Neuronal stem cell (in vitro differentiated cells): ENCODE measurements around the gene CPAMD8.

ENCODE experiments used
- DNase-seq: peaks from one replicate; pipeline ENCODE4 v3.0.0-alpha.2; 2013; ENCODE audit warnings: low spot score
- H2AFZ ChIP-seq: one replicate; pipeline ENCODE4 v1.6.1; 2013; ENCODE audit warnings: mild to moderate bottlenecking, low read length, inconsistent platforms
- H2AK5ac ChIP-seq: 2 replicates; pipeline ENCODE4 v1.6.1; 2013; ENCODE audit warnings: low read depth, mild to moderate bottlenecking, inconsistent platforms, low read length, moderate library complexity, mixed read lengths
- H2BK120ac ChIP-seq: 2 replicates; pipeline ENCODE4 v1.6.1; 2013; ENCODE audit warnings: low read depth, mild to moderate bottlenecking, inconsistent platforms, low read length, moderate library complexity, mixed read lengths
- H2BK12ac ChIP-seq: one replicate; pipeline ENCODE4 v1.6.1; 2013; ENCODE audit warnings: low read length, inconsistent platforms
- H2BK15ac ChIP-seq: 2 replicates; pipeline ENCODE4 v1.6.1; 2013; ENCODE audit warnings: mild to moderate bottlenecking, low read length, inconsistent platforms, mixed read lengths
- H2BK5ac ChIP-seq: one replicate; pipeline ENCODE4 v1.6.1; 2013; ENCODE audit warnings: inconsistent platforms, mild to moderate bottlenecking, low read length, moderate library complexity
- H3K14ac ChIP-seq: one replicate; pipeline ENCODE4 v1.6.1; 2013; ENCODE audit warnings: low read length, inconsistent platforms
- H3K18ac ChIP-seq: 2 replicates; pipeline ENCODE4 v1.6.1; 2013; ENCODE audit warnings: low read length, inconsistent platforms
- H3K23ac ChIP-seq: 2 replicates; pipeline ENCODE4 v1.6.1; 2013; ENCODE audit warnings: low read depth, mild to moderate bottlenecking, mixed read lengths, low read length, inconsistent platforms; ENCODE audit not compliant: poor library complexity
- H3K27ac ChIP-seq: replicated peaks from 3 replicates; pipeline ENCODE4 v1.5.1; 2013; ENCODE audit warnings: low read length, inconsistent platforms
- H3K27me3 ChIP-seq, 3 experiments: 2 replicates each; pipeline ENCODE4 v1.6.1; 2013; ENCODE audit warnings: low read length in 3 of 3, mild to moderate bottlenecking in 2 of 3, inconsistent platforms in 1 of 3, low read depth in 1 of 3, mixed read lengths in 1 of 3, moderate library complexity in 1 of 3; ENCODE audit not compliant: control insufficient read depth in 3 of 3, insufficient read depth in 3 of 3
- H3K36me3 ChIP-seq, 2 donors: replicated peaks in 1 of 2; 2 replicates each; pipeline ENCODE4 v1.6.1; 2013; ENCODE audit warnings: low read length in 2 of 2; ENCODE audit not compliant: control insufficient read depth in 2 of 2, insufficient read depth in 2 of 2
- H3K4ac ChIP-seq: 2 replicates; pipeline ENCODE4 v1.6.1; 2013; ENCODE audit warnings: inconsistent platforms, mild to moderate bottlenecking, low read length, moderate library complexity
- H3K4me1 ChIP-seq, 2 donors: 1 replicate in 1 of 2; 2 replicates in 1 of 2; pipeline ENCODE4 v1.6.1; 2013; ENCODE audit warnings: low read length in 2 of 2, low read depth in 1 of 2; ENCODE audit not compliant: control insufficient read depth in 2 of 2, insufficient read depth in 1 of 2
- H3K4me2 ChIP-seq: one replicate; pipeline ENCODE4 v1.6.1; 2013; ENCODE audit warnings: mild to moderate bottlenecking, low read length, inconsistent platforms; ENCODE audit not compliant: insufficient read depth, poor library complexity, severe bottlenecking
- H3K4me3 ChIP-seq, 2 donors: 2 replicates each; pipeline ENCODE4 v1.5.1; 2013; ENCODE audit warnings: low read length in 2 of 2, mild to moderate bottlenecking in 2 of 2, inconsistent platforms in 1 of 2, moderate library complexity in 1 of 2
- H3K79me1 ChIP-seq: one replicate; pipeline ENCODE4 v1.6.1; 2013; ENCODE audit warnings: low read depth, mild to moderate bottlenecking, inconsistent platforms, low read length, moderate library complexity
- H3K9ac ChIP-seq: one replicate; pipeline ENCODE4 v1.6.1; 2013; ENCODE audit warnings: mild to moderate bottlenecking, low read depth, low read length, inconsistent platforms; ENCODE audit not compliant: poor library complexity
- H3K9me3 ChIP-seq, 2 donors: replicated peaks in 1 of 2; 2 replicates each; pipeline versions ENCODE3 to v1.6.1; 2013; ENCODE audit warnings: low read length in 2 of 2, mild to moderate bottlenecking in 2 of 2, inconsistent platforms in 1 of 2, low read depth in 1 of 2, mixed read lengths in 1 of 2, moderate library complexity in 1 of 2; ENCODE audit not compliant: control insufficient read depth in 2 of 2, insufficient read depth in 1 of 2
- H4K8ac ChIP-seq: one replicate; pipeline ENCODE4 v1.6.1; 2013; ENCODE audit warnings: low read depth, mild to moderate bottlenecking, inconsistent platforms, low read length, moderate library complexity
- H4K91ac ChIP-seq: one replicate; pipeline ENCODE4 v1.6.1; 2013; ENCODE audit warnings: low read length, low read depth, mild to moderate bottlenecking, inconsistent platforms; ENCODE audit not compliant: poor library complexity
- WGBS, 2 donors: extraction: QIAGEN DNeasy Blood & Tissue Kit; methylation state at CpG; one replicate each; pipeline ENCODE4 v1.1.7; 2013; ENCODE audit warnings: missing lambda C conversion rate in 2 of 2, mixed read lengths in 1 of 2; ENCODE audit not compliant: insufficient read length in 2 of 2, insufficient replicate concordance in 1 of 2; ENCODE audit errors: extremely low coverage in 2 of 2; 5-methylcytosine and 5-hydroxymethylcytosine counted together

Gene CPAMD8

GRCh38 chr19:16901491-16902175, 125.0 kb downstream of the CPAMD8 start:
- Histone ChIP-seq H3K4ac (no peak overlapping the region), H3K4me2 (no peak overlapping the region), H2BK5ac (no peak overlapping the region), H3K79me1 (peaks cover 2% of the 10 kb centered on the region), H3K4me3 (no peak overlapping the region), H2AK5ac (peak overlapping the region; percentile 13), H4K91ac (no peak overlapping the region), H3K14ac (no peak overlapping the region), H3K27me3 (peaks cover 0 to 4% (median under 1%) of the 10 kb centered on the region in 3 experiments), H3K23ac (no peak overlapping the region), H3K36me3 (peaks cover 0 to 4% of the 10 kb centered on the region in 2 donors), H2AFZ (no peak overlapping the region), H2BK15ac (no peak overlapping the region), H2BK120ac (no peak overlapping the region), H3K27ac (no peak overlapping the region), H3K9me3 (no peaks in the 10 kb centered on the region), H4K8ac (no peak overlapping the region), H3K18ac (no peak overlapping the region), H3K4me1 (peaks cover 4 to 6% of the 10 kb centered on the region in 2 donors), H2BK12ac (no peak overlapping the region), H3K9ac (no peak overlapping the region)
- DNase-seq, result no peak
- no CpG with 5 or more reads among the region's 19 CpGs for WGBS, 2 donors

GRCh38 chr19:16899566-16900075, 127.0 kb downstream of the CPAMD8 start:
- Histone ChIP-seq H3K36me3 (peaks cover 0 to 3% of the 10 kb centered on the region in 2 donors), H2BK12ac (no peak overlapping the region), H3K9ac (no peak overlapping the region), H2AFZ (no peak overlapping the region), H2BK120ac (no peak overlapping the region), H3K9me3 (no peaks in the 10 kb centered on the region), H2BK5ac (no peak overlapping the region), H2BK15ac (no peak overlapping the region), H3K4me2 (no peak overlapping the region), H2AK5ac (peak overlapping the region; percentile 43), H3K4ac (no peak overlapping the region), H3K79me1 (peaks cover 4% of the 10 kb centered on the region), H3K18ac (peak overlapping the region; percentile 44), H4K91ac (no peak overlapping the region), H3K14ac (peak overlapping the region; percentile 6), H3K4me1 (peaks cover 9% of the 10 kb centered on the region in 2 donors), H4K8ac (no peak overlapping the region), H3K27ac (no peak overlapping the region), H3K27me3 (peaks cover 0 to 17% (median 7%) of the 10 kb centered on the region in 3 experiments), H3K4me3 (no peak overlapping the region), H3K23ac (peak overlapping the region; percentile 43)
- no CpG with 5 or more reads among the region's 7 CpGs for WGBS, 2 donors
- no peak for DNase-seq

- Histone ChIP-seq H4K8ac (no peak overlapping the region), H2AFZ (no peak overlapping the region)
- WGBS, 2 donors, result no CpG with 5 or more reads among the region's 12 CpGs
Measured at GRCh38 chr19:16898361-16899015, 128.1 kb downstream of the CPAMD8 start.

GRCh38 chr19:16897856-16898161, 128.8 kb downstream of the CPAMD8 start:
- Histone ChIP-seq H2BK15ac (no peak overlapping the region), H2AFZ (peak overlapping the region; percentile 96), H2BK12ac (no peak overlapping the region), H3K36me3 (no peaks in the 10 kb centered on the region), H3K27me3 (peaks cover 0 to 20% (median 7%) of the 10 kb centered on the region in 3 experiments), H3K9me3 (no peaks in the 10 kb centered on the region), H3K4me3 (peak overlapping the region; percentile 36 to 86), H4K91ac (no peak overlapping the region), H2BK5ac (no peak overlapping the region), H3K14ac (peak overlapping the region; percentile 82), H2BK120ac (no peak overlapping the region), H3K4me2 (peak overlapping the region; percentile 85), H3K18ac (peak overlapping the region; percentile 94), H2AK5ac (peak overlapping the region; percentile 70), H3K4ac (no peak overlapping the region), H3K23ac (peak overlapping the region; percentile 89), H3K27ac (no peak overlapping the region), H3K9ac (peak overlapping the region; percentile 92), H4K8ac (peak overlapping the region; percentile 43), H3K4me1 (peaks cover 9% of the 10 kb centered on the region in 2 donors), H3K79me1 (peaks cover 4% of the 10 kb centered on the region)
- DNase-seq, result no peak
- no CpG with 5 or more reads among the region's 30 CpGs for WGBS, 2 donors

More at GRCh38 chr19:16898361-16899015, 128.1 kb downstream of the CPAMD8 start:
- no peak overlapping the region for H3K4me3 ChIP-seq
- H3K23ac ChIP-seq, result no peak overlapping the region
- H4K91ac ChIP-seq, result no peak overlapping the region
- H2BK15ac ChIP-seq, result no peak overlapping the region
- no peak overlapping the region for H3K18ac ChIP-seq
- no peak overlapping the region for H2BK5ac ChIP-seq
- H3K27ac ChIP-seq, result no peak overlapping the region
- H2BK12ac ChIP-seq, result no peak overlapping the region
- H3K4ac ChIP-seq, result no peak overlapping the region
- peaks cover 4% of the 10 kb centered on the region for H3K79me1 ChIP-seq
- no peak overlapping the region for H2BK120ac ChIP-seq
- H3K4me1 ChIP-seq, result peaks cover 9% of the 10 kb centered on the region in 2 donors
- no peak overlapping the region for H3K4me2 ChIP-seq
- no peaks in the 10 kb centered on the region for H3K9me3 ChIP-seq
- no peaks in the 10 kb centered on the region for H3K36me3 ChIP-seq
- no peak overlapping the region for H3K9ac ChIP-seq
- H3K27me3 ChIP-seq, result peaks cover 0 to 20% (median 7%) of the 10 kb centered on the region in 3 experiments
- no peak overlapping the region for H3K14ac ChIP-seq
- no peak for DNase-seq
- no peak overlapping the region for H2AK5ac ChIP-seq
